ENCODE measurements around the gene KIF17. TPM values are rescaled to one million over a fixed set of nuclear protein-coding genes. Genes with fewer than 3 reads are reported as not detected.

The KIF17 gene
- polyA plus RNA-seq, 3 donors = 3.9 to 4.3 (median 4.0) TPM

GRCh38 chr1:20626098-20626427, 91.7 kb downstream of the KIF17 start:
- no peak for DNase-seq

DNA sequence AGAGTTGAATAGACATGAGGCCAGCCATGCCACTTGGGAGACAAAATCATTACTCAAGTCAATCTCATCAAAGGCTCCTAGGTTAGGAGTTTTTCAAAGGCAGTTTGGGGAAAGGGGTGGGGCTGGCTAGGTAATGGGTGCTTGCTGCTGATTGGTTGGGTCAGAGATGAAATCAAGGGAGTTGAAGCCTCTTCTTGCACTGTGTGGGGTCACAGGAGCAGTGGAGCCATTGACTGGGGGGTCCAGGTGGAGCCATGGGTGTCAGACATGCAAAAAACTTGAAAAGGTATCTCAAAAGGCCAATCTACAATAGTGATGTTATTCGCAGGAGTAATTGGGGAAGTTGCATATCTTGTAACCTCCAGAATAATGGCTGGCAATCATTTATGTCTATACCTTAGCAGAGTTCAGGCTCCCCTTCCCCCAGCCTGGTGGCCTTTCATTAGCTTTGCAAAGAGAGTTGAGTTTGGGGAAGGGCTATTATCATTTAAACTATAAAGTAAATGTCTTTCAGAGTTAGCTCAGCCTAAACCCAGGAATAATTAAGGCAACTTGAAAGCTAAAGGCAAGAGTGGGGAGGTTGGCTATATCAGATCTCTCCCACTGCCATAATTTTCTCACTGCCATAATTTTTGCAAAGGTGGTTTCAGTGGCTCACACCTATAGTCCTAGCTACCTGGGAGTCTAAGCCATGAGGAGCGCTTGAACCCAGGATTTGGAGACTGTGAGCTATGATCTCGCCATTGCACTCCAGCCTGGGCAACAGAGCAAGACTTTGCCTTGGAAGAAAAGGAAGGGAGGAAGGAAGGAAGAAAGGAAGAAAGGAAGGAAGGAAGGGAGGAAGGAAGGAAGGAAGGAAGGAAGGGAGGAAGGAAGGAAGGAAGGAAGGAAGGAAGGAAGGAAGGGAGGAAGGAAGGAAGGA, 92.4 kb downstream of the KIF17 start:
- no peak for DNase-seq

DNA sequence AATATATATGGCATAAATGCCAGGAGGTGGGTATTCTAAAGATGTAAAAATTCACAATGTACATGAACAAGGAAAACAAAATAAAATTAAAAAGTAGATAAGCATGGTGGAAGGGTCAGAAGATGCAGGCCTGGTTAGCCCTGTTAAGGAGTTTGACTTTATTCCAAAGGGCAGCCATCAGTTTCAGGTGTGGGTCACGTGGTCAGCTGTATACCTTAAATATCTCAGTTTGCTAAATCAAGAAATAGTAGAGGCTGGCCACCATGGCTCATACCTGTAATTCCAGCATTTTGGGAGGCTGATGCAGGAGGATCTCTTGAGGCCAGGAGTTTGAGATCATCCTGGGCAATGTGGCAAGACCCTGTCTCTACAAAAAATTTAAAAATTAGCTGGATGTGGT, 93.1 kb downstream of the KIF17 start:
- no peak for DNase-seq

DNA sequence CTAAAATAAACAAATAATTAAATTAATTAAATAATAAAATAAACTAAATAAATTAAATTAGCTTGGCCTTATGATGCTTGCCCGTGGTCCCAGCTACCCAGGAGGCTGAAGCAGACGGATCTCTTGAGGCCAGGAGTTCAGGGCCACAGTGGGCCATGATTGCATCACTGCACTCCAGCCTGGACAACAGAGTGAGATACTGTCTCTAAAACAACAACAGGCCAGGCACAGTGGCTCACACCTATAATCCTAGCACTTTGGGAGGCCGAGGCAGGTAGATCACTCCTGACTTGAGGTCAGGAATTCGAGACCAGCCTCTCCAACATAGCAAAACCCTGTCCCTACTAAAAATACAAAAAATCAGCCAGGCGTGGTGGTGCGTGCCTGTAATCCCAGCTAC, 96.8 kb downstream of the KIF17 start:
- no peak for DNase-seq

DNA sequence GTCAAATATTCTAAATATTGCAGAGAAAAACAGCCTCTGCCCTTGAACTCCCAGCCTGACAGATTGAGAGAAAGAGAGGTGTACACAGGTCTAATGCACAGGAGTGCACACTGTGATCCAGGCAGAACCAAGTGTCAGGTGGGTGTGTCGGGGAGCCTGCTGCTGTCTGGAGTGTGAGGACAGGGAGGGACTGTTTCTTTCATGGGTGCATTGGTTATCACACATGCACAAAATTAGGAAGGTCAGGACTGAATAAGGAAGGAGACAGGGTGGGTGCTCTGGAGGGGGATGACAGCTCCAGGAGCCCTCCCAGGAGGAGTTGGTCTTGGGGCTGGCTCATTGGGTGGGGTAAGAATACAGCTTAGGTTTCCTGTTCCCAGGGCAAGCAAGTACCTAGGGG, 97.8 kb downstream of the KIF17 start:
- no peak for DNase-seq

GRCh38 chr1:20618550-20618949, 99.3 kb downstream of the KIF17 start:
- no peak for DNase-seq

DNA sequence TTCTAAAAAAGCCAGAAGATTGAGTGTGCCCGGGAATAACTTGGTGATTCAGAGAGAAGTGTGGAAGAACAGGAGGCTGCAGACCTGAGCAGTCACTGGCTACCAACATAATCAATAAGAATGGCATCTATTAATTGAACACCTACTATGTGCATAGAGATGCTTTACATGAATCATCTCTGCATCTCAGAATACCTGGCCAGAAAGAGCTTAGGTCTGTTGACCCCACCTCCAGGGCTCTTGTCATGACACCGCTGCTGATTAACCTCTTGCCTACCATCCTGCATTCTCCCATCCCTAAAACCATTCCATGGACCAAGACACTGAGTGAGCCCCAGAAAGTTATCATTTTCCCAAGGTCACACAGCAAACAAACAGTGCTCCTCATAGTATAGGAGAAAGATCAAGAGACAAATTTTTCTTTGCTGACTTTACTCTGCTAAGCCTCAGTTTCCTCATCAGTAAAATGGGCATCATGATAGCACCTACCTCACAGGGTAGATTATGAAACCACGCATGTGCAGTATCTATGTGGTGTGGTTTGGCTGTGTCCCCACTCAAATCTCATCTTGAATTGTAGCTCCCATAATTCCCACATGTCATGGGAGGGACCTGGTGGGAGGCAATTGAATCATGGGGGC, 100.8 kb downstream of the KIF17 start:
- no peak for DNase-seq

- DNase-seq = no peak
Observed at GRCh38 chr1:20615946-20616846, 101.6 kb downstream of the KIF17 start.

- DNase-seq = no peak
Observed at GRCh38 chr1:20614131-20614579, 103.7 kb downstream of the KIF17 start.

Other genes starting within 250 kb of the KIF17 start
- 10 to 100 TPM; 63.7 to 77.1 (median 70.4) TPM for gene CAMK2N1, start 231.8 kb downstream of the KIF17 start, polyA plus RNA-seq (ENCODE audit: insufficient read length in 3 of 3)
- gene MUL1, start 209.9 kb downstream of the KIF17 start, polyA plus RNA-seq (ENCODE audit: insufficient read length in 3 of 3) = 10 to 100 TPM; 33.9 to 41.0 (median 40.2) TPM
- 1 to 10 TPM; 1.0 to 2.2 (median 1.6) TPM for gene FAM43B, start 165.4 kb downstream of the KIF17 start, polyA plus RNA-seq (ENCODE audit: insufficient read length in 3 of 3)
- gene CDA, start 128.9 kb downstream of the KIF17 start, polyA plus RNA-seq (ENCODE audit: insufficient read length in 3 of 3) = 1 to 10 TPM; 4.6 to 6.3 (median 6.2) TPM
- gene PINK1, start 84.5 kb downstream of the KIF17 start, polyA plus RNA-seq (ENCODE audit: insufficient read length in 3 of 3) = 10 to 100 TPM; 64.1 to 82.8 (median 74.6) TPM
- 100 to 1,000 TPM; 199 to 225 (median 224) TPM for gene DDOST, start 56.6 kb downstream of the KIF17 start, polyA plus RNA-seq (ENCODE audit: insufficient read length in 3 of 3)
- 1 to 10 TPM; 1.0 to 1.7 (median 1.4) TPM for gene SH2D5, start 14.7 kb upstream of the KIF17 start, polyA plus RNA-seq (ENCODE audit: insufficient read length in 3 of 3)
- gene HP1BP3, start 69.3 kb upstream of the KIF17 start, polyA plus RNA-seq (ENCODE audit: insufficient read length in 3 of 3) = 100 to 1,000 TPM; 236 to 390 (median 374) TPM

Measured in renal pelvis (tissue), 4 donors.